GM12892 (cell line): ENCODE measurements around the gene MACROD1.

Experiments used
- POLR2A ChIP-seq: IDR thresholded peaks from 2 replicates; pipeline ENCODE4 v1.6.1; 2011; ENCODE audit warnings: low read depth, low read length, control low read depth
- POLR2AphosphoS5 ChIP-seq: IDR thresholded peaks from 2 replicates; pipeline ENCODE4 v1.6.1; 2011; ENCODE audit warnings: low read depth, low read length, control low read depth

- TF ChIP-seq POLR2A (no peak), POLR2AphosphoS5 (no peak)
Measured at GRCh38 chr11:64208796-64209562, 43.1 kb upstream of the MACROD1 start.
